ENCODE measurements around the gene SSPN. TPM values are rescaled to one million over a fixed set of nuclear protein-coding genes. Genes with fewer than 3 reads are reported as not detected.

The SSPN gene
- total RNA-seq, 3 donors from 2014 or later, result 12.8 to 42.7 (median 19.0) TPM

DNA sequence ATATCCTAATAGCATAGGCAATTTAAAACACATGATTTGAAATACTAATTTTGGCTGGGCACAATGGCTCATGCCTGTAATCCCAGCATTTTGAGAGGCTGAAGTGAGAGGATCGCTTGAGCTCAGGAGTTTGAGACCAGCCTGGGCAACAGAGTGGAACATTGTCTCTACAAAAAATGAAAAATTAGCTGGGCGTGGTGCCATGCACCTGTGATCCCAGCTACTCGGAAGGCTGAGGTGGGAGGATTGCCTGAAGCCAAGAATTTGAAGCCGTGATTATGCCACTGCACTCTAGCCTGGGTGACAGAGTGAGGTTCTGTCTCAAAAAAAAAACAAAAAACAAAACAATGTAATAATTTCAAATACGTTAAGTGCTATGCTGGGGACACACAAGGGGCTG is 83.3 kb downstream of the SSPN start:
- TF ChIP-seq, protein P1, sequence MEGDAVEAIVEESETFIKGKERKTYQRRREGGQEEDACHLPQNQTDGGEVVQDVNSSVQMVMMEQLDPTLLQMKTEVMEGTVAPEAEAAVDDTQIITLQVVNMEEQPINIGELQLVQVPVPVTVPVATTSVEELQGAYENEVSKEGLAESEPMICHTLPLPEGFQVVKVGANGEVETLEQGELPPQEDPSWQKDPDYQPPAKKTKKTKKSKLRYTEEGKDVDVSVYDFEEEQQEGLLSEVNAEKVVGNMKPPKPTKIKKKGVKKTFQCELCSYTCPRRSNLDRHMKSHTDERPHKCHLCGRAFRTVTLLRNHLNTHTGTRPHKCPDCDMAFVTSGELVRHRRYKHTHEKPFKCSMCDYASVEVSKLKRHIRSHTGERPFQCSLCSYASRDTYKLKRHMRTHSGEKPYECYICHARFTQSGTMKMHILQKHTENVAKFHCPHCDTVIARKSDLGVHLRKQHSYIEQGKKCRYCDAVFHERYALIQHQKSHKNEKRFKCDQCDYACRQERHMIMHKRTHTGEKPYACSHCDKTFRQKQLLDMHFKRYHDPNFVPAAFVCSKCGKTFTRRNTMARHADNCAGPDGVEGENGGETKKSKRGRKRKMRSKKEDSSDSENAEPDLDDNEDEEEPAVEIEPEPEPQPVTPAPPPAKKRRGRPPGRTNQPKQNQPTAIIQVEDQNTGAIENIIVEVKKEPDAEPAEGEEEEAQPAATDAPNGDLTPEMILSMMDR (IDR thresholded peaks at IDR 0.05), result no peak
- intact Hi-C loops (cut with DNase I, micrococcal nuclease), result no loop called here
- Histone ChIP-seq H3K4me3 (no peak overlapping the region), H3K36me3 (ENCODE audit: low read depth) (no peaks in the 10 kb centered on the region), H3K4me1 (ENCODE audit: low read depth) (peaks cover 20% of the 10 kb centered on the region), H3K9me3 (no peaks in the 10 kb centered on the region)
- DNase-seq, result no peak
- ATAC-seq, result no peak

DNA sequence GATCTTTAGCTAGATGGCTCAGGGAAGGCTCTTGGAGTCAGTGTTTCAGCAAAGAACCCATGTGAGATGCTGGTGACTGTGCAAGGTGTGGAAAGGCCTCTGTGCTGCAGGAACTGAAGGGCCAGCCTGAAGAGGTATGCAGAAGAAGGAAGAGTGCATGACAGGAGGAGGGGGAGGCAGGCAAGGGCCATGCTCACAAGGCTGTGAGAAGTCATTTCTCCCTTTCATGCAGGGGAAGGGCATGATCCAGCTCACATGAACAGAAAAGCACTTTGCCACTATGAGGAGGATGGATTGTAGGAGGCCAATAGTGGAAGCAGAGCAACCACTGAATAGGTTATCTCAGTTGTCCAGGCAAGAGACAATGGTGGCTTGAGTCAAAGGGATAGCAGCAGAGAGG is 83.7 kb downstream of the SSPN start:
- TF ChIP-seq, protein P1 (IDR thresholded peaks at IDR 0.05), result no peak
- peaks cover 20% of the 10 kb centered on the region for H3K4me1 ChIP-seq (ENCODE audit: low read depth)
- H3K9me3 ChIP-seq, result no peaks in the 10 kb centered on the region
- DNase-seq (no peak), ATAC-seq (no peak)
- no peak overlapping the region for H3K4me3 ChIP-seq
- no peaks in the 10 kb centered on the region for H3K36me3 ChIP-seq (ENCODE audit: low read depth)
- intact Hi-C loops (cut with DNase I, micrococcal nuclease), result no loop called here

DNA sequence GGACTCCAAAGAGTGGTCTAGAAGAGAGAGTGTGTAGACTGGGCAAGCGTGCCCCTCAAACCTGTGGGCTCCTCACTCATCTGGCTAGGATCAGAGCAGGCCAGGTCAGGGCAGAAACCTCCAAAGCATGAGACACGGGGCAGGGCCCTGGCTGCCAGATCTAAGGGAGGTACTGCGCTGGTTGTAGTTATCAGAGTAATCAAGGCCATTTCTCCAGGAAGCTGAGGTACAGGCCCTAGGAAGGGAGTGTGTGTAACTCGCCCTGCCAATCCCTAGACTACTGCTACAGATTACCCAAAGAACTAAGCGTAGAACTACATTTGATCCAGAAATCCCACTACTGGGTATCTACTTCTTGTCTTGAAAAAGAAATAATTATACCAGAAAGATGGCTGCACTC is 84.5 kb downstream of the SSPN start:
- H3K4me3 ChIP-seq, result no peak overlapping the region
- intact Hi-C loops (cut with DNase I, micrococcal nuclease), result no loop called here
- peak; percentile 46 for ATAC-seq
- H3K4me1 ChIP-seq (ENCODE audit: low read depth), result peaks cover 12% of the 10 kb centered on the region
- DNase-seq, result no peak
- no peaks in the 10 kb centered on the region for H3K36me3 ChIP-seq (ENCODE audit: low read depth)
- TF ChIP-seq, protein P1 (IDR thresholded peaks at IDR 0.05), result no peak
- no peaks in the 10 kb centered on the region for H3K9me3 ChIP-seq

DNA sequence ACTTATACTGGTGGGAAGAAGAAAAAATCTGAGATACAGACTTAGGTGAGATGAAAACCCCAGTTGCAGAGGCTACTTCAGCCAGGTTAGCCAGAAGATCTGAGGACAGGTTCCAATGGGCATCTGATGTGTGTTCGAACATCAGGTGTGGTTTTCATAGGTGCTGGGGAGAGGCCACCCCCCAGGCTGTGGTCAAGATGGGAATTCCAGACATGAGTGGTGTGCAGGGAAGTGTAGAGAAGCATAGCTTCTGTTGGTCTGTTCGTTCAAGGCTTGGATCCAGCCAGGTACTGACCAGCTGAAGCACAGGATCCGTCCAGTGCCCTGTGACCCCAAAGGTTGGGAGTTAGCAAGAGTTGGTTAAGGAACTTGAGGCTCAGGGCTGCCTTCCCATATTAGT is 85.5 kb downstream of the SSPN start:
- Histone ChIP-seq H3K9me3 (no peaks in the 10 kb centered on the region), H3K4me3 (no peak overlapping the region), H3K36me3 (ENCODE audit: low read depth) (no peaks in the 10 kb centered on the region), H3K4me1 (ENCODE audit: low read depth) (peaks cover 3% of the 10 kb centered on the region)
- no peak for DNase-seq
- TF ChIP-seq, protein P1 (IDR thresholded peaks at IDR 0.05), result no peak
- intact Hi-C loops (cut with DNase I, micrococcal nuclease), result no loop called here
- no peak for ATAC-seq

DNA sequence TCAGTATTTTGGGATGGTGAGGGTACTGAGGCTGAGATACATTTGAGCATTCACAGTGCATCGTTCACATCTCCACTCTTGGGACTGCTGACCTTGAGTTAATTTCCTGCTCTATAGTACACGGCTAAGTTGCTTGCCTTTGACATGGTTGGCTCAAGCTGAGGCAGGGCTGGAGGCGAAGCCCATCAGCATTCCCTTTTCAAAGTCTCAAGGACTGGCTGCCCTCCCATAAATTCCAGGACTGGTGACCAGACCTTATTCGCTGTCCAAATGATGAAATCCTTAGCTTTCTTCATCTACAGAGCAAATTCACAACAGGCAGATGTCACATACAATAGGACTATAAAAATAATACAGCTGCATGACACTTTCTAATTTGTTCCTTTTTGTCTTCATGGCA is 85.9 kb downstream of the SSPN start:
- Histone ChIP-seq H3K4me1 (ENCODE audit: low read depth) (no peaks in the 10 kb centered on the region), H3K36me3 (ENCODE audit: low read depth) (no peaks in the 10 kb centered on the region), H3K9me3 (no peaks in the 10 kb centered on the region), H3K4me3 (no peak overlapping the region)
- TF ChIP-seq, protein P1 (IDR thresholded peaks at IDR 0.05), result no peak
- DNase-seq (no peak), ATAC-seq (no peak)
- intact Hi-C loops (cut with DNase I, micrococcal nuclease), result no loop called here

DNA sequence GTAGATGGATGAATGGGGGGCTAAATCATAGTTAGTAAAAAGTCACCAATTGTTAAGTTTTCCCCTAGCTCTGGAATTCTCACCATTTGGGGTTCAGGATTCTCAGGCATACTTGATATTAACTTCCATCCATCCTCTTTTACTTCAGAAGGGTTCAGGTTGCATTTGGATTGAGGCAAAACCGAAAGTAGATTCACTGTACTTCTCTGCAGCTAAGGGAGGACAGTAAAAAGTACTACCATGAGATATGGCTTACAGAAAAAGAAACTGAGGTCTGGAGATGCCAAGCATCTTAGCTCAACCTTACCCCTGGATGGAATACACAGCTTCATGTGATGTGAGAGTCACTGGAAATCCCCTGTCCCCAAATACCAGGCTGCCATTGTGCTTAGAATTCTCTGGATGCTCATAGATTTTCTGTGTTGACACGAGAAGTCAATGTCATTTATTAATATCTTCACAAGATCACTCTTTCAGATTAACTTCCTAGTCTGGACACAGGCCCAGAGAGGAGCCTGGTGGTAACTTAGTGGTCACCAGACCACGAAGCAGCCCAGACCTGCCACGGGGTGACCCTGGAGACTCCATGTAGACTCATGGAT is 87.1 kb downstream of the SSPN start:
- ATAC-seq (no peak), DNase-seq (no peak)
- Histone ChIP-seq H3K4me3 (no peak overlapping the region), H3K4me1 (ENCODE audit: low read depth) (no peaks in the 10 kb centered on the region), H3K36me3 (ENCODE audit: low read depth) (no peaks in the 10 kb centered on the region), H3K9me3 (no peaks in the 10 kb centered on the region)
- intact Hi-C loops (cut with DNase I, micrococcal nuclease), result no loop called here
- TF ChIP-seq, protein P1 (IDR thresholded peaks at IDR 0.05), result no peak

Data from mucosa of descending colon (tissue), 3 donors.